Ovary (tissue), 3 donors: ENCODE data around the gene UBXN4.
"Not testable (repeated sequence)": the region's sequence is repeated elsewhere in the genome, so short reads cannot be mapped to it uniquely, and the experiment has no call there.

Source experiments
- EP300 ChIP-seq: sonication (generic); formaldehyde crosslinking; IDR thresholded peaks from one replicate; pipeline ENCODE4 v1.6.1; 2017; ENCODE audit warnings: antibody characterized with exemption
- POLR2A ChIP-seq: fragments of 450-650 bp; IDR thresholded peaks from one replicate; pipeline ENCODE4 v1.6.1; 2017; ENCODE audit warnings: antibody characterized with exemption, mild to moderate bottlenecking, moderate library complexity
- TF ChIP-seq, protein P1 (sequence below), 3 donors: fragments of 450-650 bp in 2 of 3; fragments of 200-600 bp in 1 of 3; IDR thresholded peaks; one replicate each; pipeline versions ENCODE4 v1.5.1 to v1.8.0; 2016 to 2022; ENCODE audit warnings: antibody characterized with exemption in 3 of 3, mild to moderate bottlenecking in 1 of 3
- donor health status: DM: no; HTN: no; CAD: no.

DNA sequence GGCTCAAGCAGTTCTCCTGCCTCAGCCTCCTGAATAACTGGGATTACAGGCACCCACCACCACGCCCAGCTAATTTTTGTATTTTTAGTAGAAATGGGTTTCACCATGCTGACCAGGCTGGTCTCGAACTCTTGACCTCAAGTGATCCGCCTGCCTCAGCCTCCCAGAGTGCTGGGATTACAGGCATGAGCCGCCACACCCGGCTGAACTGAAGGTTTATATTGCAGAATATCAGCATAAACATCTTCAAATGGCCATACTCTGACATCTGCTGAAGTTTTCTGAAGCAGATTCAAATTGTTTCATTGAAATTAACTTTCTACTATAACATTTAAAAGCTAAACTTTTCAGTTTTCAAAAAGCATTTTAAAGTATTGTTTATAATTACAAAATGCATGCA lies 37.6 kb upstream of the UBXN4 start:
- TF ChIP-seq, protein P1, sequence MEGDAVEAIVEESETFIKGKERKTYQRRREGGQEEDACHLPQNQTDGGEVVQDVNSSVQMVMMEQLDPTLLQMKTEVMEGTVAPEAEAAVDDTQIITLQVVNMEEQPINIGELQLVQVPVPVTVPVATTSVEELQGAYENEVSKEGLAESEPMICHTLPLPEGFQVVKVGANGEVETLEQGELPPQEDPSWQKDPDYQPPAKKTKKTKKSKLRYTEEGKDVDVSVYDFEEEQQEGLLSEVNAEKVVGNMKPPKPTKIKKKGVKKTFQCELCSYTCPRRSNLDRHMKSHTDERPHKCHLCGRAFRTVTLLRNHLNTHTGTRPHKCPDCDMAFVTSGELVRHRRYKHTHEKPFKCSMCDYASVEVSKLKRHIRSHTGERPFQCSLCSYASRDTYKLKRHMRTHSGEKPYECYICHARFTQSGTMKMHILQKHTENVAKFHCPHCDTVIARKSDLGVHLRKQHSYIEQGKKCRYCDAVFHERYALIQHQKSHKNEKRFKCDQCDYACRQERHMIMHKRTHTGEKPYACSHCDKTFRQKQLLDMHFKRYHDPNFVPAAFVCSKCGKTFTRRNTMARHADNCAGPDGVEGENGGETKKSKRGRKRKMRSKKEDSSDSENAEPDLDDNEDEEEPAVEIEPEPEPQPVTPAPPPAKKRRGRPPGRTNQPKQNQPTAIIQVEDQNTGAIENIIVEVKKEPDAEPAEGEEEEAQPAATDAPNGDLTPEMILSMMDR (IDR thresholded peaks at IDR 0.05): not testable (repeated sequence)
- not testable (repeated sequence) for TF ChIP-seq POLR2A, EP300
